ENCODE measurements around the gene VASH1.

Gene VASH1

GRCh38 chr14:76780360-76780759 is 19.1 kb downstream of the VASH1 start:
- Histone ChIP-seq H3K79me2 (ENCODE audit: low read length) (no peaks in the 10 kb centered on the region), H3K9me3 (replicated peaks; ENCODE audit: insufficient read depth, low read length) (no peaks in the 10 kb centered on the region), H3K9me2 (replicated peaks; ENCODE audit: insufficient read depth, low read length) (no peaks in the 10 kb centered on the region), H3K9ac (ENCODE audit: low read length) (no peak overlapping the region), H4K20me1 (ENCODE audit: insufficient read depth, low read length) (no peaks in the 10 kb centered on the region), H3K4me2 (ENCODE audit: low read depth, low read length) (no peak overlapping the region), H3K4me1 (ENCODE audit: low read length) (no peaks in the 10 kb centered on the region), H3K4me3 (ENCODE audit: low read length) (no peak overlapping the region), H3K36me3 (replicated peaks; ENCODE audit: insufficient read depth, low read length) (no peaks in the 10 kb centered on the region), H3K27ac (ENCODE audit: low read length) (no peak overlapping the region), H3K27me3 (replicated peaks; ENCODE audit: insufficient read depth, low read length) (no peaks in the 10 kb centered on the region), H3F3A (ENCODE audit: insufficient read depth, low read length) (no peaks in the 10 kb centered on the region), H2AFZ (ENCODE audit: low read length) (no peak overlapping the region)
- DNase-seq, result no peak
- TF ChIP-seq EZH2phosphoT487 (IDR thresholded peaks at IDR 0.05; ENCODE audit: low read length) (no peak), CTCF (IDR thresholded peaks at IDR 0.05; ENCODE audit: low read length) (no peak), EZH2 (optimal IDR thresholded peaks at IDR 0.05; ENCODE audit: low read depth, low read length) (no peak)

GRCh38 chr14:76780875-76781647 is 19.8 kb downstream of the VASH1 start:
- Histone ChIP-seq H3K4me3 (ENCODE audit: low read length) (no peak overlapping the region), H3K4me2 (ENCODE audit: low read depth, low read length) (no peak overlapping the region), H3K9me2 (replicated peaks; ENCODE audit: insufficient read depth, low read length) (no peaks in the 10 kb centered on the region), H4K20me1 (ENCODE audit: insufficient read depth, low read length) (no peaks in the 10 kb centered on the region), H2AFZ (ENCODE audit: low read length) (no peak overlapping the region), H3F3A (ENCODE audit: insufficient read depth, low read length) (no peaks in the 10 kb centered on the region), H3K27ac (ENCODE audit: low read length) (no peak overlapping the region), H3K36me3 (replicated peaks; ENCODE audit: insufficient read depth, low read length) (no peaks in the 10 kb centered on the region), H3K27me3 (replicated peaks; ENCODE audit: insufficient read depth, low read length) (no peaks in the 10 kb centered on the region), H3K4me1 (ENCODE audit: low read length) (no peaks in the 10 kb centered on the region), H3K9me3 (replicated peaks; ENCODE audit: insufficient read depth, low read length) (no peaks in the 10 kb centered on the region), H3K9ac (ENCODE audit: low read length) (no peak overlapping the region), H3K79me2 (ENCODE audit: low read length) (no peaks in the 10 kb centered on the region)
- TF ChIP-seq EZH2phosphoT487 (IDR thresholded peaks at IDR 0.05; ENCODE audit: low read length) (no peak), EZH2 (optimal IDR thresholded peaks at IDR 0.05; ENCODE audit: low read depth, low read length) (no peak), CTCF (IDR thresholded peaks at IDR 0.05; ENCODE audit: low read length) (no peak)
- DNase-seq, result no peak

- Histone ChIP-seq H4K20me1 (ENCODE audit: insufficient read depth, low read length) (no peaks in the 10 kb centered on the region), H3K27me3 (replicated peaks; ENCODE audit: insufficient read depth, low read length) (no peaks in the 10 kb centered on the region), H3K27ac (ENCODE audit: low read length) (no peak overlapping the region), H3K4me3 (ENCODE audit: low read length) (no peak overlapping the region), H2AFZ (ENCODE audit: low read length) (no peak overlapping the region), H3F3A (ENCODE audit: insufficient read depth, low read length) (no peaks in the 10 kb centered on the region), H3K4me1 (ENCODE audit: low read length) (no peaks in the 10 kb centered on the region), H3K9me3 (replicated peaks; ENCODE audit: insufficient read depth, low read length) (no peaks in the 10 kb centered on the region), H3K9me2 (replicated peaks; ENCODE audit: insufficient read depth, low read length) (no peaks in the 10 kb centered on the region), H3K36me3 (replicated peaks; ENCODE audit: insufficient read depth, low read length) (no peaks in the 10 kb centered on the region), H3K9ac (ENCODE audit: low read length) (no peak overlapping the region), H3K4me2 (ENCODE audit: low read depth, low read length) (no peak overlapping the region), H3K79me2 (ENCODE audit: low read length) (no peaks in the 10 kb centered on the region)
- DNase-seq, result no peak
- TF ChIP-seq EZH2phosphoT487 (IDR thresholded peaks at IDR 0.05; ENCODE audit: low read length) (no peak), EZH2 (optimal IDR thresholded peaks at IDR 0.05; ENCODE audit: low read depth, low read length) (no peak), CTCF (IDR thresholded peaks at IDR 0.05; ENCODE audit: low read length) (no peak)
These were observed 20.4 kb downstream of the VASH1 start for GRCh38 chr14:76781648-76782051.

Data from MM.1S (cell line).